Liver (tissue), 9 donors: ENCODE data around the gene ETFRF1. TPM values are rescaled to one million over a fixed set of nuclear protein-coding genes. Genes with fewer than 3 reads are reported as not detected.

ENCODE experiments used
- DNase-seq: peaks from one replicate; pipeline ENCODE4 v3.0.0-alpha.2; 2017; ENCODE audit warnings: low spot score
- H3K27ac ChIP-seq, 2 donors: one replicate each; pipeline ENCODE4 v1.7.0; 2013; ENCODE audit warnings: inconsistent platforms in 2 of 2, low read length in 2 of 2, control low read depth in 1 of 2, low read depth in 1 of 2, mild to moderate bottlenecking in 1 of 2
- H3K27me3 ChIP-seq, 4 donors: one replicate each; pipeline versions ENCODE4 v1.6.1 to v1.7.0; 2013; ENCODE audit warnings: low read length in 3 of 4, inconsistent platforms in 1 of 4, mild to moderate bottlenecking in 1 of 4, moderate library complexity in 1 of 4; ENCODE audit not compliant: control insufficient read depth in 4 of 4, insufficient read depth in 4 of 4
- H3K36me3 ChIP-seq, 4 donors: one replicate each; pipeline versions ENCODE4 v1.6.1 to v1.7.0; 2013; ENCODE audit warnings: low read length in 3 of 4, mild to moderate bottlenecking in 3 of 4, low read depth in 1 of 4, moderate library complexity in 1 of 4; ENCODE audit not compliant: control insufficient read depth in 4 of 4, insufficient read depth in 3 of 4
- H3K4me1 ChIP-seq, 4 donors: one replicate each; pipeline versions ENCODE4 v1.6.1 to v1.7.0; 2013; ENCODE audit warnings: low read length in 3 of 4, mild to moderate bottlenecking in 3 of 4, moderate library complexity in 1 of 4; ENCODE audit not compliant: control insufficient read depth in 4 of 4, insufficient read depth in 4 of 4
- H3K4me3 ChIP-seq, 3 donors: one replicate each; pipeline versions ENCODE4 v1.6.1 to v1.7.0; 2013; ENCODE audit warnings: low read length in 3 of 3, control low read depth in 1 of 3, low read depth in 1 of 3, mild to moderate bottlenecking in 1 of 3
- H3K9ac ChIP-seq, 2 donors: one replicate each; pipeline ENCODE4 v1.7.0; 2013; ENCODE audit warnings: low read length in 2 of 2, mild to moderate bottlenecking in 2 of 2, moderate library complexity in 2 of 2, control low read depth in 1 of 2, low read depth in 1 of 2
- H3K9me3 ChIP-seq, 4 donors: one replicate each; pipeline versions ENCODE4 v1.6.1 to v1.7.0; 2013; ENCODE audit warnings: low read length in 3 of 4; ENCODE audit not compliant: control insufficient read depth in 4 of 4
- CTCF ChIP-seq: fragments of 150-350 bp; IDR thresholded peaks from 2 replicates; pipeline ENCODE4 v1.5.1; 2017; ENCODE audit warnings: improper control_type of control experiment, low read depth, low read length; ENCODE audit not compliant: missing input control
- FOXA1 ChIP-seq: IDR thresholded peaks from 2 replicates; pipeline ENCODE4 v1.6.1; 2016; ENCODE audit warnings: antibody characterized with exemption
- FOXA2 ChIP-seq: IDR thresholded peaks from 2 replicates; pipeline ENCODE4 v1.6.1; 2016; ENCODE audit warnings: antibody characterized with exemption
- HNF4A ChIP-seq, 2 donors: conservative IDR thresholded peaks; 2 replicates each; pipeline ENCODE4 v1.6.1; 2016; ENCODE audit warnings: antibody characterized with exemption in 2 of 2, mild to moderate bottlenecking in 2 of 2
- JUND ChIP-seq, 2 donors: IDR thresholded peaks; 2 replicates each; pipeline ENCODE4 v1.6.1; 2016; ENCODE audit warnings: antibody characterized with exemption in 2 of 2
- MAX ChIP-seq: IDR thresholded peaks from 2 replicates; pipeline ENCODE4 v1.6.1; 2016; ENCODE audit warnings: antibody characterized with exemption
- RAD21 ChIP-seq, 2 donors: IDR thresholded peaks; 2 replicates each; pipeline ENCODE4 v1.6.1; 2016; ENCODE audit warnings: antibody characterized with exemption in 2 of 2, mild to moderate bottlenecking in 2 of 2
- RXRA ChIP-seq, 2 donors: IDR thresholded peaks; 2 replicates each; pipeline ENCODE4 v1.6.1; 2017 to 2018; ENCODE audit warnings: antibody characterized with exemption in 2 of 2, mild to moderate bottlenecking in 1 of 2
- SP1 ChIP-seq: IDR thresholded peaks from 2 replicates; pipeline ENCODE4 v1.6.1; 2018; ENCODE audit warnings: antibody characterized with exemption, mild to moderate bottlenecking
- WGBS: extraction: QIAGEN DNeasy Blood & Tissue Kit; methylation state at CpG from one replicate; pipeline ENCODE4 v1.1.7; 2013; 5-methylcytosine and 5-hydroxymethylcytosine counted together
- polyA plus RNA-seq, 2 donors: library from polyadenylated mRNA; stranded (reverse) in 1 of 2; unstranded in 1 of 2; fragments of 200-250 nt in 1 of 2; fragments of >200 nt in 1 of 2; fragmentation: Nextera tagmentation in 1 of 2; extraction: Ambion mirVana in 1 of 2; gene quantifications; one replicate each; pipeline versions ENCODE4 v1.2.1 to v1.2.3, GENCODE V29; 2013 to 2015
- total RNA-seq, 2 donors: library from RNA; depleted of rRNA; stranded (reverse); fragments of >200 nt; gene quantifications; one replicate each; pipeline ENCODE4 v1.2.3, GENCODE V29; 2014
- donor health status: healthy.
- donor health status: healthy.
- donor health status: healthy.
- donor health status: healthy.
- donor health status: healthy.

ETFRF1 gene
- total and polyA plus RNA-seq, 4 donors: 22.8 to 141 (median 45.6) TPM

- H3K36me3 ChIP-seq: peaks cover 0 to 4% (median 0%) of the 10 kb centered on the region in 4 donors
- 30% methylated on average over 6 of the region's 6 CpGs for WGBS
- H3K4me3 ChIP-seq: no peak overlapping the region
- H3K27me3 ChIP-seq: no peaks in the 10 kb centered on the region
- peaks cover 0 to 3% (median 0%) of the 10 kb centered on the region in 4 donors for H3K4me1 ChIP-seq
- H3K9ac ChIP-seq: no peak overlapping the region
- H3K27ac ChIP-seq: no peak overlapping the region
- TF ChIP-seq FOXA2 (no peak), RAD21 (IDR thresholded peaks at IDR 0.05) (peak; percentile 86 to 89), HNF4A (conservative IDR thresholded peaks at IDR 0.05) (peak in 1 of 2 donors; percentile 25), CTCF (peak; percentile 59)
- no peak for DNase-seq
- H3K9me3 ChIP-seq: no peaks in the 10 kb centered on the region
These were observed 46.4 kb downstream of the ETFRF1 start for GRCh38 chr12:25241167-25242020.

GRCh38 chr12:25242981-25243679, 48.1 kb downstream of the ETFRF1 start:
- H3K4me3 ChIP-seq: no peak overlapping the region
- H3K9ac ChIP-seq: no peak overlapping the region
- H3K36me3 ChIP-seq: no peaks in the 10 kb centered on the region
- peak; percentile 16 to 18 for TF ChIP-seq RXRA (IDR thresholded peaks at IDR 0.05)
- no peak for TF ChIP-seq SP1
- no peak for TF ChIP-seq CTCF
- TF ChIP-seq HNF4A (conservative IDR thresholded peaks at IDR 0.05): peak in 1 of 2 donors; percentile 15
- peak; percentile 13 to 83 for TF ChIP-seq JUND (IDR thresholded peaks at IDR 0.05)
- TF ChIP-seq FOXA1: no peak
- DNase-seq: no peak
- WGBS: 58% methylated on average over 5 of the region's 5 CpGs
- H3K27ac ChIP-seq: no peak overlapping the region
- H3K4me1 ChIP-seq: peaks cover 0 to 3% (median 0%) of the 10 kb centered on the region in 4 donors
- H3K9me3 ChIP-seq: no peaks in the 10 kb centered on the region
- no peaks in the 10 kb centered on the region for H3K27me3 ChIP-seq

- H3K4me1 ChIP-seq: peaks cover 0 to 3% (median 0%) of the 10 kb centered on the region in 4 donors
These were observed 48.6 kb downstream of the ETFRF1 start for GRCh38 chr12:25243680-25243990.

More at GRCh38 chr12:25243680-25243990, 48.6 kb downstream of the ETFRF1 start:
- TF ChIP-seq MAX (no peak), JUND (IDR thresholded peaks at IDR 0.05) (peak in 1 of 2 donors; percentile 1)
- H3K9me3 ChIP-seq: no peaks in the 10 kb centered on the region
- H3K27me3 ChIP-seq: no peaks in the 10 kb centered on the region
- no peak overlapping the region for H3K9ac ChIP-seq
- no peaks in the 10 kb centered on the region for H3K36me3 ChIP-seq
- H3K4me3 ChIP-seq: no peak overlapping the region
- no peak overlapping the region for H3K27ac ChIP-seq
- DNase-seq: no peak
